ENCODE measurements around the gene APBA3. TPM values are rescaled to one million over a fixed set of nuclear protein-coding genes. Genes with fewer than 3 reads are reported as not detected.

APBA3 gene
- polyA plus RNA-seq, 1 donor (not counting 4 experiments of a cell fraction or from before 2014, with no cell fraction given), result 6.7 TPM

DNA sequence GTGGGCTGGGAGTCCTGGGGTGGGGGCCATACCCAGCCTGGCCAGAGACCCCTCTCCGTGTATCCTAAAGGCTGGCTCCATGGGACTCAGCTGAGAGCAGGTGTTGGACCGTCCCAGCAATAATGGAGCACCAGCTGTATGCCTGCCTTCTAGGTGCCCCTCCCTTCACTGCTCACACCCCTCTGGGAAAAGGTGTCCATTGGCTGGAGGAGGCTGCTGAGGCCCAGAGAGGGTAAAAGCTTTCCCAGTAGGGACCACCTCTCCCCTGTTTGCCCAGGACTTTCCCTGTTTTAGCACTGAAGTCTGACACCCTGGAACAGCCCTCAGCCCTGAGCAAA lies 13.9 kb upstream of the APBA3 start:
- H3K4me3 ChIP-seq (ENCODE audit: control insufficient read depth in 2 of 3, extremely low read depth in 1 of 3, insufficient read depth in 2 of 3, low read depth in 1 of 3, low read length in 3 of 3), result no peak overlapping the region
- DNase-seq (ENCODE audit: low read depth, low spot score) (no peak), FAIRE-seq (no peak)
- H3K27ac ChIP-seq (ENCODE audit: control insufficient read depth, insufficient read depth, low read length), result no peak overlapping the region
- H2AFZ ChIP-seq (ENCODE audit: control insufficient read depth, low read length), result no peak overlapping the region
- H3K4me2 ChIP-seq (ENCODE audit: control insufficient read depth, extremely low read depth, insufficient read depth, low read depth, low read length), result no peak overlapping the region
- H3K27me3 ChIP-seq (ENCODE audit: control insufficient read depth, extremely low read depth, insufficient read depth, low read length), result peaks cover 7% of the 10 kb centered on the region
- H3K79me2 ChIP-seq (ENCODE audit: control insufficient read depth, insufficient read depth, low read length), result no peaks in the 10 kb centered on the region
- H4K20me1 ChIP-seq (ENCODE audit: control insufficient read depth, extremely low read depth, insufficient read depth, low read length), result no peaks in the 10 kb centered on the region
- H3K36me3 ChIP-seq (ENCODE audit: control insufficient read depth in 2 of 2, extremely low read depth in 1 of 2, insufficient read depth in 2 of 2, low read length in 2 of 2), result no peaks in the 10 kb centered on the region
- TF ChIP-seq, protein P1, sequence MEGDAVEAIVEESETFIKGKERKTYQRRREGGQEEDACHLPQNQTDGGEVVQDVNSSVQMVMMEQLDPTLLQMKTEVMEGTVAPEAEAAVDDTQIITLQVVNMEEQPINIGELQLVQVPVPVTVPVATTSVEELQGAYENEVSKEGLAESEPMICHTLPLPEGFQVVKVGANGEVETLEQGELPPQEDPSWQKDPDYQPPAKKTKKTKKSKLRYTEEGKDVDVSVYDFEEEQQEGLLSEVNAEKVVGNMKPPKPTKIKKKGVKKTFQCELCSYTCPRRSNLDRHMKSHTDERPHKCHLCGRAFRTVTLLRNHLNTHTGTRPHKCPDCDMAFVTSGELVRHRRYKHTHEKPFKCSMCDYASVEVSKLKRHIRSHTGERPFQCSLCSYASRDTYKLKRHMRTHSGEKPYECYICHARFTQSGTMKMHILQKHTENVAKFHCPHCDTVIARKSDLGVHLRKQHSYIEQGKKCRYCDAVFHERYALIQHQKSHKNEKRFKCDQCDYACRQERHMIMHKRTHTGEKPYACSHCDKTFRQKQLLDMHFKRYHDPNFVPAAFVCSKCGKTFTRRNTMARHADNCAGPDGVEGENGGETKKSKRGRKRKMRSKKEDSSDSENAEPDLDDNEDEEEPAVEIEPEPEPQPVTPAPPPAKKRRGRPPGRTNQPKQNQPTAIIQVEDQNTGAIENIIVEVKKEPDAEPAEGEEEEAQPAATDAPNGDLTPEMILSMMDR (optimal IDR thresholded peaks at IDR 0.05 in 1 of 3, IDR thresholded peaks at IDR 0.05 in 1 of 3, conservative IDR thresholded peaks at IDR 0.05 in 1 of 3; ENCODE audit: extremely low read depth in 1 of 3, insufficient read depth in 2 of 3, low read length in 3 of 3), result no peak
- no peak for TF ChIP-seq EZH2 (IDR thresholded peaks at IDR 0.05; ENCODE audit: low read length)
- no peak overlapping the region for H3K9ac ChIP-seq (ENCODE audit: control insufficient read depth, extremely low read depth, insufficient read depth, low read length)
- dilution Hi-C loops (cut with MboI; ENCODE audit: extremely low pct_ligation_motif_present, low sequenced_read_pairs), result no loop called here
- H3K4me1 ChIP-seq (ENCODE audit: control insufficient read depth, extremely low read depth, insufficient read depth, low read length), result no peaks in the 10 kb centered on the region
- H3K9me3 ChIP-seq (ENCODE audit: control insufficient read depth, low read depth, low read length), result no peaks in the 10 kb centered on the region
- no peaks in the 10 kb centered on the region for H3K9me1 ChIP-seq (ENCODE audit: control insufficient read depth, extremely low read depth, insufficient read depth, low read length)

DNA sequence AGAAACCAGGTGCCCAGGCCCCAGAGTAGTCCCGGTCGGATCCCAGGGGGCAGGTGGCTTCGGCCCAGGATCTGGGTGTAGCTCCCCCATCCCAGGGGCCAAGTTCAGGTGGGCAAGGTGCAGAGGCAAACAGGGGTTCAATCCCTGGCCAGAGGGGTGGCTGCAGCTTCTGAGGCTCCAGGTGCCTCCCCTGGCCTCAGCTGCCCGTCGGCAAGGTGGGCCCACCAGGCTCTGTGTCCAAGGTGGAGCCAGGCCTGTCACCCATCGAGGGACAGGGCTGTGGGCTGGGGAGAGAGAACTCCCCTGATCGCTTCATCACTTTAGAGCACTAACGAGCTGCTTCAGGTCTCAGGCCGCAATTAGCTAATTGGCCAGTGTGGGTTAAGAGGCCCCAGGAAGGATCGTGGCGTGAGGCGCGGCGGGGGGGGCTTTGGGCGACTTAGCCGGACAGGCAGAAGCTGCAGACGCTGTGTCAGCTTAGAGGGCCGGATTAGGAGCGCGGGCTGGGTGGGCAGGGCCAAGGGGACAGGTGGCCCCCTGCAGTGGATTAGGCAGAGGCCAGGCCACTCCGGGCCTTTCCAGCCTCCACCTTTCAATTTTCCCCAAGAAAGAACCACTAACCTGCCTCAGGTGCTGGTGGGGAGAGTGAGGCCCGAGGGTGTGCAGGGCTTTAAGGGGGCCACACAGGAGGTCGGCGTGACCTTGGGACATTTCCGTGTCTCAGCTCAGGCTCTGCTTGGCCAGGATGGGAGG lies 13.3 kb upstream of the APBA3 start:
- Histone ChIP-seq H2AFZ (ENCODE audit: control insufficient read depth, low read length) (no peak overlapping the region), H3K9ac (ENCODE audit: control insufficient read depth, extremely low read depth, insufficient read depth, low read length) (no peak overlapping the region), H3K79me2 (ENCODE audit: control insufficient read depth, insufficient read depth, low read length) (no peaks in the 10 kb centered on the region), H3K9me3 (ENCODE audit: control insufficient read depth, low read depth, low read length) (no peaks in the 10 kb centered on the region), H3K27ac (ENCODE audit: control insufficient read depth, insufficient read depth, low read length) (no peak overlapping the region), H3K4me3 (ENCODE audit: control insufficient read depth in 2 of 3, extremely low read depth in 1 of 3, insufficient read depth in 2 of 3, low read depth in 1 of 3, low read length in 3 of 3) (no peak overlapping the region), H3K4me1 (ENCODE audit: control insufficient read depth, extremely low read depth, insufficient read depth, low read length) (no peaks in the 10 kb centered on the region), H3K9me1 (ENCODE audit: control insufficient read depth, extremely low read depth, insufficient read depth, low read length) (no peaks in the 10 kb centered on the region), H4K20me1 (ENCODE audit: control insufficient read depth, extremely low read depth, insufficient read depth, low read length) (no peaks in the 10 kb centered on the region), H3K27me3 (ENCODE audit: control insufficient read depth, extremely low read depth, insufficient read depth, low read length) (peaks cover 7% of the 10 kb centered on the region), H3K4me2 (ENCODE audit: control insufficient read depth, extremely low read depth, insufficient read depth, low read depth, low read length) (no peak overlapping the region), H3K36me3 (ENCODE audit: control insufficient read depth in 2 of 2, extremely low read depth in 1 of 2, insufficient read depth in 2 of 2, low read length in 2 of 2) (no peaks in the 10 kb centered on the region)
- TF ChIP-seq, protein P1 (optimal IDR thresholded peaks at IDR 0.05 in 1 of 3, IDR thresholded peaks at IDR 0.05 in 1 of 3, conservative IDR thresholded peaks at IDR 0.05 in 1 of 3; ENCODE audit: extremely low read depth in 1 of 3, insufficient read depth in 2 of 3, low read length in 3 of 3), result no peak
- TF ChIP-seq EZH2 (IDR thresholded peaks at IDR 0.05; ENCODE audit: low read length), result no peak
- dilution Hi-C loops (cut with MboI; ENCODE audit: extremely low pct_ligation_motif_present, low sequenced_read_pairs), result no loop called here
- FAIRE-seq, result no peak
- no peak for DNase-seq (ENCODE audit: low read depth, low spot score)
